HL-60 (cell line): ENCODE results near the gene MEF2B.

ENCODE experiments used
- DNase-seq, 2 experiments: peaks; one replicate each; pipeline ENCODE4 v3.0.0-alpha.2; 2010 to 2020; ENCODE audit warnings: low read depth in 1 of 2, low spot score in 1 of 2
- H3K27ac ChIP-seq: fragments of 250-450 bp; sonication (Bioruptor Pico); replicated peaks from 2 replicates; pipeline ENCODE4 v1.5.1; 2020; ENCODE audit warnings: mild to moderate bottlenecking, moderate library complexity
- H3K27me3 ChIP-seq: fragments of 250-450 bp; sonication (Bioruptor Pico); 2 replicates; pipeline ENCODE4 v1.5.1; 2021; ENCODE audit warnings: mild to moderate bottlenecking, moderate library complexity; ENCODE audit not compliant: insufficient read depth, poor library complexity, severe bottlenecking
- H3K4me3 ChIP-seq: replicated peaks from 2 replicates; pipeline ENCODE4 v1.5.1; 2011; ENCODE audit warnings: mild to moderate bottlenecking, control low read depth, low read length; ENCODE audit not compliant: insufficient read depth
- CTCF ChIP-seq: IDR thresholded peaks from one replicate; pipeline ENCODE4 v1.5.1; 2011; ENCODE audit warnings: low read length, control low read depth, inconsistent platforms; ENCODE audit not compliant: insufficient read depth
- GABPA ChIP-seq: IDR thresholded peaks from 2 replicates; pipeline ENCODE4 v1.6.1; 2012; ENCODE audit warnings: low read depth
- POLR2AphosphoS5 ChIP-seq: IDR thresholded peaks from 2 replicates; pipeline ENCODE4 v1.6.1; 2012; ENCODE audit warnings: low read depth
- REST ChIP-seq: IDR thresholded peaks from 2 replicates; pipeline ENCODE4 v1.6.1; 2012; ENCODE audit warnings: low read depth; ENCODE audit not compliant: insufficient replicate concordance
- SPI1 ChIP-seq: IDR thresholded peaks from 2 replicates; pipeline ENCODE4 v1.6.1; 2012; ENCODE audit warnings: low read depth, mild to moderate bottlenecking, borderline replicate concordance

MEF2B gene

GRCh38 chr19:19146865-19147264 is 23.2 kb downstream of the MEF2B start:
- no peak for DNase-seq
- H3K4me3 ChIP-seq: no peak overlapping the region
- TF ChIP-seq SPI1 (no peak), GABPA (no peak), REST (no peak), POLR2AphosphoS5 (no peak), CTCF (no peak)
- H3K27ac ChIP-seq: no peak overlapping the region
- H3K27me3 ChIP-seq: no peaks in the 10 kb centered on the region

GRCh38 chr19:19145684-19146608 is 24.1 kb downstream of the MEF2B start:
- no peak for TF ChIP-seq REST
- no peak; the same call in 1 of the 2 replicates for TF ChIP-seq POLR2AphosphoS5
- no peak for TF ChIP-seq SPI1
- peak; percentile 98 for TF ChIP-seq CTCF
- Histone ChIP-seq H3K27me3 (no peaks in the 10 kb centered on the region), H3K4me3 (no peak overlapping the region), H3K27ac (no peak overlapping the region)
- DNase-seq: peak; percentile 38 to 75

DNA sequence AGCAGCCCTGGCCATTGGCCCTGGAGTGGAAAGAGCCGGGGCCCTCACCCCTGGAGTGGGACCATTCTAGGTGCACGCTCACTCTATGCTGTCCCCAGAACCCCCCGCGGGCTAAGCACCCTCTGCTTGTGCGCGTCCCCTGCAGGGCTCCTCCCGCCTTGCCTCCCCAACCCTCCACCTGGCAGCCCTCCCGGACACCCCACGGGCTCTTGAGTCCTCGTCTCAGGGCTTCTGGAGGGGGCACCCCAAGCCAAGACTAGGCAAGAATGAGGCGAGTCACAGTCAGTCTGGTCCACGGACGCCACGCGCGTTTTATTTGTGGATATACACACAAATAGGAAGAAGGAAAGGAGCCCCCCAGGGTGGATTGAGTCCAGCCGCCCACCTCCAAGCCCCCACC is 24.8 kb downstream of the MEF2B start:
- no peak overlapping the region for H3K4me3 ChIP-seq
- H3K27me3 ChIP-seq: no peaks in the 10 kb centered on the region
- no peak overlapping the region for H3K27ac ChIP-seq
- no peak for DNase-seq
- no peak for TF ChIP-seq CTCF
- TF ChIP-seq SPI1: no peak
- TF ChIP-seq REST: no peak
- no peak for TF ChIP-seq GABPA
- TF ChIP-seq POLR2AphosphoS5: no peak
